B cell (primary cell): ENCODE data around the gene SERPINI1. TPM values are rescaled to one million over a fixed set of nuclear protein-coding genes. Genes with fewer than 3 reads are reported as not detected.

ENCODE experiments used
- ATAC-seq: fragments of 200-7000 bp; cut with Tn5 transposase; one replicate; pipeline ENCODE4 v1.10.0; 2021; ENCODE audit warnings: low read depth, mild to moderate bottlenecking, moderate number of reproducible peaks, moderate library complexity
- CTCF ChIA-PET: fragments of 350-600 bp; sonication (Branson Sonifier 250); formaldehyde crosslinking; loops from one replicate; lab custom pipeline; 2021; ENCODE audit warnings: antibody characterized with exemption, inconsistent platforms; lab: Charles Lee
- POLR2A ChIA-PET: fragments of 350-600 bp; sonication (Branson Sonifier 250); formaldehyde crosslinking; loops from one replicate; lab custom pipeline; 2021; ENCODE audit warnings: antibody characterized with exemption; lab: Charles Lee
- DNase-seq: peaks from one replicate; pipeline ENCODE4 v3.0.0; 2013
- H2AFZ ChIP-seq: 2 replicates; pipeline ENCODE4 v1.6.1; 2012; ENCODE audit warnings: mild to moderate bottlenecking, low read depth, low read length; ENCODE audit not compliant: insufficient read depth, poor library complexity, severe bottlenecking
- H3K27ac ChIP-seq, 2 donors: 1 replicate in 1 of 2; 2 replicates in 1 of 2; pipeline ENCODE4 v1.5.1; 2012 to 2013; ENCODE audit warnings: low read length in 2 of 2, mild to moderate bottlenecking in 2 of 2, moderate library complexity in 1 of 2
- H3K27me3 ChIP-seq, 4 experiments: fragments of 200-600 bp in 1 of 4; sonication (generic) in 1 of 4; replicated peaks in 1 of 4; 1 replicate in 2 of 4; 2 replicates in 2 of 4; pipeline versions ENCODE4 v1.6.1 to v1.7.0; 2013 to 2016; ENCODE audit warnings: low read length in 3 of 4, mild to moderate bottlenecking in 2 of 4, mixed read lengths in 1 of 4, moderate library complexity in 1 of 4; ENCODE audit not compliant: insufficient read depth in 4 of 4, control insufficient read depth in 3 of 4; ENCODE audit errors: control extremely low read depth in 1 of 4
- H3K36me3 ChIP-seq, 2 experiments: replicated peaks in 1 of 2; 1 replicate in 1 of 2; 2 replicates in 1 of 2; pipeline versions ENCODE4 v1.6.1 to v1.7.1; 2013; ENCODE audit warnings: low read length in 1 of 2; ENCODE audit not compliant: insufficient read depth in 2 of 2, control insufficient read depth in 1 of 2; ENCODE audit errors: control extremely low read depth in 1 of 2, extremely low read depth in 1 of 2
- H3K4me1 ChIP-seq, 2 donors: fragments of 200-600 bp in 1 of 2; sonication (generic) in 1 of 2; 1 replicate in 1 of 2; 2 replicates in 1 of 2; pipeline versions ENCODE4 v1.5.1 to v1.6.1; 2013 to 2017; ENCODE audit warnings: low read length in 2 of 2; ENCODE audit not compliant: control insufficient read depth in 2 of 2, insufficient read depth in 2 of 2
- H3K4me2 ChIP-seq: replicated peaks from 2 replicates; pipeline ENCODE3; 2012; ENCODE audit warnings: mild to moderate bottlenecking, low read depth, low read length; ENCODE audit not compliant: poor library complexity, severe bottlenecking
- H3K4me3 ChIP-seq, 5 experiments: fragments of 200-600 bp in 1 of 5; sonication (generic) in 1 of 5; 1 replicate in 3 of 5; 2 replicates in 2 of 5; pipeline versions ENCODE4 v1.5.1 to v1.7.0; 2011 to 2016; ENCODE audit warnings: low read length in 4 of 5, mild to moderate bottlenecking in 4 of 5, low read depth in 2 of 5, control low read depth in 1 of 5, moderate library complexity in 1 of 5; ENCODE audit not compliant: insufficient read depth in 1 of 5; ENCODE audit errors: control extremely low read depth in 1 of 5, extremely low read depth in 1 of 5
- H3K79me2 ChIP-seq: fragments of 200-600 bp; sonication (generic); one replicate; pipeline ENCODE4 v1.6.0; 2016; ENCODE audit warnings: low read length; ENCODE audit not compliant: control insufficient read depth, insufficient read depth
- H3K9ac ChIP-seq: fragments of 200-600 bp; sonication (generic); 2 replicates; pipeline ENCODE4 v1.6.1; 2017; ENCODE audit warnings: mild to moderate bottlenecking, low read length, moderate library complexity
- H3K9me3 ChIP-seq, 3 donors: one replicate each; pipeline versions ENCODE4 v1.6.1 to v1.7.1; 2013; ENCODE audit warnings: low read length in 2 of 3; ENCODE audit not compliant: control insufficient read depth in 2 of 3, insufficient read depth in 1 of 3; ENCODE audit errors: control extremely low read depth in 1 of 3
- H4K20me1 ChIP-seq: 2 replicates; pipeline ENCODE4 v1.6.0; 2012; ENCODE audit warnings: mild to moderate bottlenecking, low read length; ENCODE audit not compliant: insufficient read depth, control insufficient read depth, poor library complexity, severe bottlenecking
- H3K27ac Mint-ChIP-seq: one replicate; pipeline ENCODE4 v1.8.0; 2021; ENCODE audit warnings: mixed read lengths
- H3K27me3 Mint-ChIP-seq: one replicate; pipeline ENCODE4 v1.8.0; 2021; ENCODE audit warnings: mixed read lengths
- H3K4me1 Mint-ChIP-seq: one replicate; pipeline ENCODE4 v1.8.0; 2021; ENCODE audit warnings: mixed read lengths
- H3K4me3 Mint-ChIP-seq: one replicate; pipeline ENCODE4 v1.8.0; 2021; ENCODE audit warnings: mixed read lengths
- H3K9me3 Mint-ChIP-seq: one replicate; pipeline ENCODE4 v1.8.0; 2022; ENCODE audit warnings: mixed read lengths; ENCODE audit not compliant: insufficient read depth
- CTCF ChIP-seq: fragments of 200-600 bp; IDR thresholded peaks from one replicate; pipeline ENCODE4 v1.8.0; 2022; ENCODE audit warnings: antibody characterized with exemption, mild to moderate bottlenecking
- EZH2 ChIP-seq: IDR thresholded peaks from 2 replicates; pipeline ENCODE4 v1.6.1; 2012; ENCODE audit warnings: borderline replicate concordance, low read depth, mild to moderate bottlenecking, moderate library complexity, low read length; ENCODE audit not compliant: insufficient read depth, poor library complexity, severe bottlenecking
- WGBS: methylation state at CpG from one replicate; pipeline ENCODE4 v1.1.5; 2013; ENCODE audit warnings: missing lambda C conversion rate; ENCODE audit not compliant: insufficient coverage; 5-methylcytosine and 5-hydroxymethylcytosine counted together
- intact Hi-C: fragments of 100-400 bp; cut with micrococcal nuclease; formaldehyde crosslinking; loops from one replicate; pipeline ENCODE4 v1.10.0; 2022
- polyA plus RNA-seq: library from polyadenylated mRNA; depleted of rRNA; stranded (reverse); fragments of >200 nt; gene quantifications from 2 replicates; pipeline ENCODE4 v1.2.3, GENCODE V29; 2012
- total RNA-seq, 2 donors: library from RNA; stranded (reverse); fragments of 120-200 nt in 1 of 2; gene quantifications; 1 replicate in 1 of 2; 2 replicates in 1 of 2; pipeline versions ENCODE4 v1.2.3 to v1.2.4, GENCODE V29; 2013 to 2022

SERPINI1 gene
- total and polyA plus RNA-seq, 2 donors (not counting 1 experiment from before 2014, with no cell fraction given) = 6.8 to 7.0 TPM

GRCh38 chr3:167728176-167728575, 7.3 kb upstream of the SERPINI1 start:
- no peak for ATAC-seq
- peaks cover 70% of the 10 kb centered on the region for H4K20me1 ChIP-seq

More at GRCh38 chr3:167728176-167728575, 7.3 kb upstream of the SERPINI1 start:
- peaks cover 70% of the 10 kb centered on the region for H3K4me1 Mint-ChIP-seq
- H3K4me3 Mint-ChIP-seq = no peak overlapping the region
- no peak overlapping the region for H3K4me3 ChIP-seq
- intact Hi-C loops = no loop called here
- H3K9me3 Mint-ChIP-seq = no peaks in the 10 kb centered on the region
- peaks cover 99% of the 10 kb centered on the region for H3K79me2 ChIP-seq
- H3K27me3 Mint-ChIP-seq = no peaks in the 10 kb centered on the region
- no peak overlapping the region for H3K27ac Mint-ChIP-seq
- no peaks in the 10 kb centered on the region for H3K9me3 ChIP-seq
- H3K27ac ChIP-seq = no peak overlapping the region
- TF ChIP-seq EZH2 (no peak), CTCF (no peak)
- H3K36me3 ChIP-seq = peaks cover 13 to 15% of the 10 kb centered on the region in 2 experiments
- H3K27me3 ChIP-seq = no peaks in the 10 kb centered on the region
- H3K4me1 ChIP-seq = peaks cover 12 to 39% of the 10 kb centered on the region in 2 donors
- H2AFZ ChIP-seq = no peak overlapping the region
- H3K4me2 ChIP-seq = no peak overlapping the region
- CTCF ChIA-PET = interaction anchor here (1.6 kb wide), 1 partner anchor 13 kb away, joined by 3 read pairs; no protein-coding TSS in a partner anchor
- POLR2A ChIA-PET = no interaction called here
- WGBS = no CpG with 5 or more reads among the region's 3 CpGs
- DNase-seq = no peak
- no peak overlapping the region for H3K9ac ChIP-seq
